Upper lobe of left lung (tissue), 4 donors: Measurements from ENCODE around the gene GPATCH2.

ENCODE experiments used
- CTCF ChIP-seq, 6 experiments: fragments of 450-650 bp in 4 of 6; fragments of 200-600 bp in 2 of 6; sonication (generic) in 2 of 6; IDR thresholded peaks; one replicate each; pipeline ENCODE4 v1.5.1; 2016 to 2019; ENCODE audit warnings: antibody characterized with exemption in 6 of 6
- POLR2A ChIP-seq, 4 donors: fragments of 450-650 bp; IDR thresholded peaks; one replicate each; pipeline ENCODE4 v1.5.1; 2016 to 2017; ENCODE audit warnings: antibody characterized with exemption in 4 of 4, mild to moderate bottlenecking in 2 of 4

- TF ChIP-seq CTCF (IDR thresholded peaks at IDR 0.05) (no peak), POLR2A (IDR thresholded peaks at IDR 0.05) (no peak)
Measured at GRCh38 chr1:217484871-217485270, 146.0 kb downstream of the GPATCH2 start.
